GM19025 (cell line): ENCODE measurements around the gene WDR45B.

Experiments
- ATAC-seq: cut with Tn5 transposase; IDR thresholded peaks from one replicate; pipeline ENCODE4 v1.9.1; 2021; ENCODE audit warnings: mild to moderate bottlenecking, low read depth, moderate library complexity; ENCODE audit not compliant: unreplicated experiment

WDR45B gene

GRCh38 chr17:82602986-82603710 lies 45.1 kb downstream of the WDR45B start:
- no peak for ATAC-seq

DNA sequence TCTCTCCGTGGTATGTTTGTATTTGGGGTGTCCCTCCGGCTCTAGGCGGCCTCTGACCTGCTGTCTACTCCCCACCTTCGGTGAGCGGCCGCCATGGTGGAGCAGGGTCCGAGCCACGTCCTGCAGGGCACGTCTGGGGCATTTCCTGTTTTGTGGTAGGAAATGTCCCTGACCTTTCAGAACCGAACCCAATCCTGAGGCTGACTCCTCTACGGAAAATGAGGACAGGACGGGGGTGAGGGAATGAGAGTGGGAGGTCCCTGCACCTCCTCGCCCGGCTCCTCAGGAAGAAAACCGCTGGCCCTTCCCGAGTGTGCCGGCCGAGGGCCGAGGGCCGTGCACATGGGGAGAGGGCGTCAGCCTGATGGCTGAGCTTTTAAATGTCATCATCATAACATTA lies 45.8 kb downstream of the WDR45B start:
- no peak for ATAC-seq

DNA sequence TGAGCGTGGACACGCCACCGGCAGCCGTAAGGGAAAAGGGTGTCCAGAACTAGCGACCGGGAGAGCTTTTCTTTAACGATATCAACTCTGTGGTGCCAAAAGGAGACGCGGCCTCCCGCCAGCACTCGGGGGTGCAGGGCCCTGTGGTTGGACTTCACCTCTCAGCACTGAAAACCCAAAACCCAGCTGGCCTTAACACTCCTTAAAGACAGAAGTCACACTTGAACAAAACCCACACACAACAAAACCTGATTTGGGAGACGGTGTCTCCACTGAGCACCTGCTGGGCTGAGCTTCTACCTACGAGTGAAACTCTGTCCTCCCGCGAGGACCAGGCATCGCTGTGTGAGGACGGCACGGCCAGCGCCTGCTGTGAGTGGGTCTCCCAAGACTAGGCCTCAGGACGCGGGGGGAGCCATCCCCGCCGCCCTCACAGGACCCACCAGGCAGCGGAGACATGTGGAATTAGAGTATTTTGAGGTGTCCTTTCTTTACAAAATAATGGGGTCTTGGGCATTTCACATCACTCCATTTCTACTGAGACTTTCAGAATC lies 46.7 kb downstream of the WDR45B start:
- no peak for ATAC-seq

- no peak for ATAC-seq
These were observed 47.4 kb downstream of the WDR45B start for GRCh38 chr17:82600731-82601446.

GRCh38 chr17:82599674-82600661 lies 48.3 kb downstream of the WDR45B start:
- ATAC-seq = no peak

- ATAC-seq = no peak
These were observed 49.8 kb downstream of the WDR45B start for GRCh38 chr17:82598256-82599119.

GRCh38 chr17:82596837-82597672 lies 51.2 kb downstream of the WDR45B start:
- ATAC-seq = no peak

DNA sequence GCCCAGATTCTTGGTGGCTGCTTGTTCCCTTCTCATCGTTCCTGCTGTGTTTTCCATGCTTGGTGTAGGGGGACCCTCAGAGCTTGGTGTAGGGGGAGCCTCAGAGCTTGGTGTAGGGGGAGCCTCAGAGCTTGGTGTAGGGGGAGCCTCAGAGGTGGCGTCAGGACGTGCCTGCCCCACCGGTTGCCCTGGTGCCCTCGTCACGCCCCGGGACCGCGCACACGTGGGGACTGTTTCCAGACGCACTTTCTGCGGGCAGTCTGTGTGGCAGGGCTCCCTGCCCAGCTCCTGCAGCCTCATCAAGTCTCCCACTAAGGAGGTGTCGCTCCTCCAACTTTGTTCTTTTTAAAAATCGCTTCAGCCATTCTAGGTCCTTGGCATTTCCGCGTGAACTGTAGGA lies 51.9 kb downstream of the WDR45B start:
- ATAC-seq = no peak

DNA sequence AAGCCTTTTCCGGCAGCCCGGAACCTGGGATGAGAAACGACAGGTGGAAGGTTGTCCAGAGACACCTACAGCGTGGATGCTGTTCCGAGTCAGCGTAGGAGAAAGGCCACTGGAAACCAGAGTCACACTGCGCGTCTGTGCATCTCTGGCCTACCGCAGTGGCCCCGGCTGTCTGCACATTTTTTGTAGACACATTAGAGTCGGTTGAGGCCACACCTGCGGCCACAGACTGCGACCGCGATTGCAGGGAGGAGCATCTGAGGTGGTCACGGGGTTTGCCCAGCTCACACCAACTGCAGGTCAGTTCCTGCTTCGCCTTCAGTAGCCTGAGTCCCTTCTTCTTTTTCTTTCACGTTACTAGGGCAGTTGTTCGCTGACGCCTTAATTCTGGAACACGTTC lies 52.4 kb downstream of the WDR45B start:
- no peak for ATAC-seq

DNA sequence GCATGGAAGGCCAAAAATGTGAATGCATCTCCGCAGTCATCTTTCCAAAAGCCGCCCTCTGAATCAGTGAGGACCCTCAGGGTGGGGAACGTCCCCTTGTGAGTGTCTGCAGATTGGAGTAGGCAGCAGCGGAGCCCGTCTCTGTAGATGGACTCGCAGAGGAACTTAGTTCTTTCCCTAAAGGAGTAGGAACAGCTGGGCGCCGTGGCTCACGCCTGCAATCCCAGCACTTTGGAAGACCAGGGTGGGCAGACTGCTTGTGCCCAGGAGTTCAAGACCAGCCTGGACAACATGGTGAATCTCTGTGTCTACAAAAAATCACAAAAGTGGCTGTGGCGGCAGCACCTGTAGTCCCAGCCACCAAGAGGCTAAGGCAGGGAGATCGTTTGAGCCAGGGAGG lies 53.7 kb downstream of the WDR45B start:
- no peak for ATAC-seq

- ATAC-seq = no peak
These were observed 54.6 kb downstream of the WDR45B start for GRCh38 chr17:82593590-82594087.

- no peak for ATAC-seq
These were observed 55.3 kb downstream of the WDR45B start for GRCh38 chr17:82592767-82593589.

- ATAC-seq = no peak
These were observed 55.9 kb downstream of the WDR45B start for GRCh38 chr17:82592289-82592766.

DNA sequence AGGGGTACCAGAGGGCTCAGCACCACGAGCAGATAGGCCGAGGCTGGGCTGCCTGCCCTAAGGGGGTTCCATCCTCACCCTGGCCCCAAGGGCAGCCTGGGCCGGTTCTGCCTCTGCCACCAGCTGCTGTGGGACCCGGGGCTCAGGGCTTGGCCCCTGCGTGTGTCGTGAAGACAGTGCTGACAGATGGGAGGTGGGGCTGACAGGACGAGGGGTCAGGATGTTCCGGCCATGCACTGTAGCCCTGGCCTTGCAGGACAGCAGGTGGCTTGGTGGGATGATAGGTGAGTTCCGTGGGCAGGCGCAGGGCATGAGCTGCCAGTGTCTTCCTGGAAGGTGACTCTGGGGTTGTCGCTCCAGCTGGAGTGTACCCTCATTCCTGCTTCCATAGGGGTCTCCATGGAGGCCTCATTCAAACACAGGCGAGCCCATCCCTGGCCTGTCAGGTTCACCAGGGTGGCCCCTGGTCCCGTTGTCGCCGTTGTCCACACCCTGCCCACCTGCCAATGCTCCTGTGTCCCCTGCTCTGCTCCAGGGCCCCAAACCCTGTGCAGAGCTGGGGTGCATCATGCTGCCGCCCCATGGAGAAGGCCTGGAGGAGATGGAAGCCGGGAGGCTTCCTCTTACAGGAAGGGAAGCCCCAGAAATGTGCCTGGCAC lies 57.2 kb downstream of the WDR45B start:
- no peak for ATAC-seq

DNA sequence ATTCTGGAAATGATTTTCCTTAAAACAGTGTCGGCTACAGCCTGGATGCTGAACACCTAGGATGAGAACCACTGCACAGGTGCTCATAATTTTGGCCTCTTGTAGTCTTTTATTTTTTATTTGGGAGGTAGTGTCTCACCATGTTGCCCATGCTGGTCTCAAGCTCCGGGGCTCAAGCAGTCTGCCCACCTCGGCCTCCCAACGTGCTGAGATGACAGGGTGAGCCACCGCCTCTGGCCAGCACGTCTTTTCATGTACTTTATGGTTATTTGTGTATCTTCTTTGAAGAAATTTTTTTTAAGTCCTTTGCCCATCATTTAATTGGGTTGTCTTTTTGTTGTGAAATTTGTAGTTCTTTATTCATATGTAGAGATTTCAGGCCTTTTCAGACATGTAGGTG lies 58.0 kb downstream of the WDR45B start:
- no peak for ATAC-seq

- no peak for ATAC-seq
These were observed 58.4 kb downstream of the WDR45B start for GRCh38 chr17:82589851-82590180.
